Measurements from ENCODE around the gene SP6.

DNA sequence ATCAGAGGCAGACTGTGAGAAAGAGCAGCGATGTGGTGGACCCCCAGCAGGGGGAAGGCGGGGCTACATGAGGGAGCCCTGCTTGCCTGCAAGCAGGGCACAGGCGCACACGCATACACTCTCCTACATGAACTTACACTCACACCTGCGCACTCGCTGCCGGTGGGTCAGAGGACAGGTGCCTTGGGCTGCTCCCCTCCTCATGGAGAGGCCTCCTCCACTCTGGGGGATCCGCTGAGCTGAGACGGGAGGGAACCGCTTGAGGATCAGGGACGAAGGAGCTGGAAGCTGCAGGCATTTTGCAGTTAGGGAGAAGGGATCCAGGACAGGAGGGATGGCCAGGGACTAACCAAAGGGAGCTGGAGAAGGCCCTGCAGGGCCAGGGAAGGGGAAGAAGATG, 43.5 kb downstream of the SP6 start:
- TF ChIP-seq POLR2AphosphoS5 (IDR thresholded peaks at IDR 0.05; ENCODE audit: insufficient read depth in 1 of 2, low read depth in 1 of 2), result no peak
- TF ChIP-seq, protein P1, sequence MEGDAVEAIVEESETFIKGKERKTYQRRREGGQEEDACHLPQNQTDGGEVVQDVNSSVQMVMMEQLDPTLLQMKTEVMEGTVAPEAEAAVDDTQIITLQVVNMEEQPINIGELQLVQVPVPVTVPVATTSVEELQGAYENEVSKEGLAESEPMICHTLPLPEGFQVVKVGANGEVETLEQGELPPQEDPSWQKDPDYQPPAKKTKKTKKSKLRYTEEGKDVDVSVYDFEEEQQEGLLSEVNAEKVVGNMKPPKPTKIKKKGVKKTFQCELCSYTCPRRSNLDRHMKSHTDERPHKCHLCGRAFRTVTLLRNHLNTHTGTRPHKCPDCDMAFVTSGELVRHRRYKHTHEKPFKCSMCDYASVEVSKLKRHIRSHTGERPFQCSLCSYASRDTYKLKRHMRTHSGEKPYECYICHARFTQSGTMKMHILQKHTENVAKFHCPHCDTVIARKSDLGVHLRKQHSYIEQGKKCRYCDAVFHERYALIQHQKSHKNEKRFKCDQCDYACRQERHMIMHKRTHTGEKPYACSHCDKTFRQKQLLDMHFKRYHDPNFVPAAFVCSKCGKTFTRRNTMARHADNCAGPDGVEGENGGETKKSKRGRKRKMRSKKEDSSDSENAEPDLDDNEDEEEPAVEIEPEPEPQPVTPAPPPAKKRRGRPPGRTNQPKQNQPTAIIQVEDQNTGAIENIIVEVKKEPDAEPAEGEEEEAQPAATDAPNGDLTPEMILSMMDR (IDR thresholded peaks at IDR 0.05), result no peak
